Ishikawa (cell line): Measurements from ENCODE around the gene HSPBAP1.

Experiments
- EP300 ChIP-seq: IDR thresholded peaks from 2 replicates; pipeline ENCODE4 v1.6.1; 2012; ENCODE audit warnings: borderline replicate concordance
- TCF12 ChIP-seq: IDR thresholded peaks from 2 replicates; pipeline ENCODE4 v1.6.1; 2012; ENCODE audit warnings: low read depth

- TF ChIP-seq TCF12: no peak
- TF ChIP-seq EP300: no peak
These were observed 7.6 kb downstream of the HSPBAP1 start for GRCh38 chr3:122786066-122786465.
